CD4-positive, alpha-beta T cell (primary cell): ENCODE results near the gene SLIT2. TPM values are rescaled to one million over a fixed set of nuclear protein-coding genes. Genes with fewer than 3 reads are reported as not detected.

Experiments used
- ATAC-seq: fragments of 200-7000 bp; cut with Tn5 transposase; one replicate; pipeline ENCODE4 v1.10.0; 2022; ENCODE audit warnings: mild to moderate bottlenecking; ENCODE audit not compliant: poor library complexity
- CTCF ChIA-PET: fragments of 350-600 bp; sonication (Branson Sonifier 250); formaldehyde crosslinking; loops from one replicate; lab custom pipeline; 2021; ENCODE audit warnings: antibody characterized with exemption, inconsistent platforms; lab: Charles Lee
- POLR2A ChIA-PET: fragments of 350-600 bp; sonication (Branson Sonifier 250); formaldehyde crosslinking; loops from one replicate; lab custom pipeline; 2021; ENCODE audit warnings: antibody characterized with exemption, inconsistent platforms; lab: Charles Lee
- DNase-seq, 14 experiments: peaks; one replicate each; pipeline ENCODE4 v3.0.0-alpha.2; 2013 to 2020; ENCODE audit warnings: mixed read lengths in 2 of 14
- H3K27ac ChIP-seq, 2 donors: one replicate each; pipeline versions ENCODE4 v1.5.1 to v1.7.0; 2013; ENCODE audit warnings: low read length in 2 of 2, low read depth in 1 of 2, mild to moderate bottlenecking in 1 of 2
- H3K27me3 ChIP-seq, 2 experiments: 1 replicate in 1 of 2; 2 replicates in 1 of 2; pipeline versions ENCODE4 v1.6.1 to v1.7.0; 2013; ENCODE audit warnings: low read length in 2 of 2, control low read depth in 1 of 2, mild to moderate bottlenecking in 1 of 2, moderate library complexity in 1 of 2; ENCODE audit not compliant: insufficient read depth in 2 of 2, control insufficient read depth in 1 of 2
- H3K36me3 ChIP-seq: one replicate; pipeline ENCODE4 v1.6.1; 2013; ENCODE audit warnings: low read length, control low read depth; ENCODE audit not compliant: insufficient read depth
- H3K4me1 ChIP-seq: one replicate; pipeline ENCODE4 v1.6.1; 2013; ENCODE audit warnings: low read length, control low read depth; ENCODE audit not compliant: insufficient read depth
- H3K4me3 ChIP-seq: one replicate; pipeline ENCODE4 v1.5.1; 2013; ENCODE audit warnings: mild to moderate bottlenecking, low read length, moderate library complexity
- H3K9me3 ChIP-seq, 2 experiments: 1 replicate in 1 of 2; 2 replicates in 1 of 2; pipeline versions ENCODE4 v1.6.1 to v1.7.0; 2013; ENCODE audit warnings: low read length in 2 of 2, mild to moderate bottlenecking in 2 of 2, control low read depth in 1 of 2, moderate library complexity in 1 of 2; ENCODE audit not compliant: control insufficient read depth in 1 of 2, insufficient read depth in 1 of 2
- H3K27ac Mint-ChIP-seq: one replicate; pipeline ENCODE4 v1.8.0; 2020; ENCODE audit warnings: mixed read lengths
- H3K27me3 Mint-ChIP-seq: one replicate; pipeline ENCODE4 v1.8.0; 2021; ENCODE audit warnings: mixed read lengths
- H3K36me3 Mint-ChIP-seq: one replicate; pipeline ENCODE4 v1.8.0; 2021; ENCODE audit warnings: low read depth, mixed read lengths
- H3K4me1 Mint-ChIP-seq: one replicate; pipeline ENCODE4 v1.8.0; 2021; ENCODE audit warnings: low read depth, mixed read lengths
- H3K4me3 Mint-ChIP-seq: one replicate; pipeline ENCODE4 v1.8.0; 2020; ENCODE audit warnings: mild to moderate bottlenecking, mixed read lengths
- H3K9me3 Mint-ChIP-seq: one replicate; pipeline ENCODE4 v1.8.0; 2020; ENCODE audit warnings: mixed read lengths
- CTCF ChIP-seq: fragments of 200-600 bp; IDR thresholded peaks from one replicate; pipeline ENCODE4 v1.8.0; 2022; ENCODE audit warnings: antibody characterized with exemption, mild to moderate bottlenecking
- intact Hi-C, 2 experiments: fragments of 100-400 bp; cut with DNase I in 1 of 2; cut with micrococcal nuclease in 1 of 2; formaldehyde crosslinking; loops; one replicate each; pipeline versions ENCODE4 v1.15.1 to v1.9.0; 2023 to 2025; cut with DNase I, micrococcal nuclease
- total RNA-seq, 174 experiments: library from RNA in 2 of 174; stranded (reverse) in 2 of 174; gene quantifications; one replicate each; pipeline ENCODE4 v1.2.3 and lab custom pipeline; 2021 to 2026

Gene SLIT2
- total RNA-seq, 2 experiments from 2014 or later: not detected

GRCh38 chr4:20262221-20262620, 10.5 kb downstream of the SLIT2 start:
- CTCF ChIA-PET: no interaction called here
- Histone ChIP-seq H3K9me3 (no peaks in the 10 kb centered on the region), H3K27me3 (no peaks in the 10 kb centered on the region), H3K4me3 (no peak overlapping the region), H3K36me3 (no peaks in the 10 kb centered on the region), H3K27ac (no peak overlapping the region), H3K4me1 (no peaks in the 10 kb centered on the region)
- no peak for ATAC-seq
- Mint-ChIP-seq H3K36me3 (no peaks in the 10 kb centered on the region), H3K27ac (no peak overlapping the region), H3K4me1 (no peaks in the 10 kb centered on the region), H3K4me3 (no peak overlapping the region), H3K9me3 (no peaks in the 10 kb centered on the region), H3K27me3 (peaks cover 6% of the 10 kb centered on the region)
- no peak for DNase-seq
- intact Hi-C loops: no loop called here
- no peak for TF ChIP-seq CTCF
- POLR2A ChIA-PET: no interaction called here

GRCh38 chr4:20264688-20265087, 13.0 kb downstream of the SLIT2 start:
- no peaks in the 10 kb centered on the region for H3K4me1 ChIP-seq
- H3K4me1 Mint-ChIP-seq: no peaks in the 10 kb centered on the region
- peaks cover 4% of the 10 kb centered on the region for H3K27me3 Mint-ChIP-seq
- intact Hi-C loops: no loop called here
- H3K27ac Mint-ChIP-seq: no peak overlapping the region
- ChIA-PET POLR2A (no interaction called here), CTCF (no interaction called here)
- no peaks in the 10 kb centered on the region for H3K27me3 ChIP-seq
- no peak overlapping the region for H3K4me3 ChIP-seq
- no peaks in the 10 kb centered on the region for H3K36me3 Mint-ChIP-seq
- DNase-seq (no peak), ATAC-seq (no peak)
- H3K4me3 Mint-ChIP-seq: no peak overlapping the region
- H3K27ac ChIP-seq: no peak overlapping the region
- no peak for TF ChIP-seq CTCF
- H3K9me3 Mint-ChIP-seq: no peaks in the 10 kb centered on the region
- H3K9me3 ChIP-seq: no peaks in the 10 kb centered on the region
- H3K36me3 ChIP-seq: no peaks in the 10 kb centered on the region

DNA sequence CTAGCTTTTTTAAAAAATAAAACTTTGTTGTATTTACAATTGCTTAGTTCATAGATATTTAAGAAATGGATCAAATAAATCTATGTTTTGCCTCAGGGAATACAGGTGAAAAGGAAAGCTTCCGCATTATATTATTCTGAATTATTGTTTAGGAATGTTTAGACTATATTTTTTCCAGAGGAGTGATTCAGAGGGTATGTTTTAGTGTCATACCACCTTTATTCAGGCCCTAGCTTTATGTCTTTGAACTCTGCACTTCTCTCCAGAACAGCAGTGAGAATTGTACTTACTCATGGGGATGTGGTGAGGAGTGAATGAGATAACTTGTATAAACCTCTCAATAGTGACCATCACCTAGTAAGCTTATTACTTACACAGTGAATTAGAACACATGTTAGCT, 14.0 kb downstream of the SLIT2 start:
- Mint-ChIP-seq H3K4me3 (no peak overlapping the region), H3K9me3 (no peaks in the 10 kb centered on the region), H3K27ac (no peak overlapping the region), H3K27me3 (peaks cover 3% of the 10 kb centered on the region), H3K36me3 (no peaks in the 10 kb centered on the region), H3K4me1 (no peaks in the 10 kb centered on the region)
- no peaks in the 10 kb centered on the region for H3K9me3 ChIP-seq
- no peak for ATAC-seq
- no peaks in the 10 kb centered on the region for H3K4me1 ChIP-seq
- no peak for DNase-seq
- no peak for TF ChIP-seq CTCF
- no peaks in the 10 kb centered on the region for H3K27me3 ChIP-seq
- no peak overlapping the region for H3K27ac ChIP-seq
- H3K36me3 ChIP-seq: no peaks in the 10 kb centered on the region
- H3K4me3 ChIP-seq: no peak overlapping the region
- ChIA-PET CTCF (no interaction called here), POLR2A (no interaction called here)
- intact Hi-C loops: no loop called here
